ENCODE results near the gene AURKB.

DNA sequence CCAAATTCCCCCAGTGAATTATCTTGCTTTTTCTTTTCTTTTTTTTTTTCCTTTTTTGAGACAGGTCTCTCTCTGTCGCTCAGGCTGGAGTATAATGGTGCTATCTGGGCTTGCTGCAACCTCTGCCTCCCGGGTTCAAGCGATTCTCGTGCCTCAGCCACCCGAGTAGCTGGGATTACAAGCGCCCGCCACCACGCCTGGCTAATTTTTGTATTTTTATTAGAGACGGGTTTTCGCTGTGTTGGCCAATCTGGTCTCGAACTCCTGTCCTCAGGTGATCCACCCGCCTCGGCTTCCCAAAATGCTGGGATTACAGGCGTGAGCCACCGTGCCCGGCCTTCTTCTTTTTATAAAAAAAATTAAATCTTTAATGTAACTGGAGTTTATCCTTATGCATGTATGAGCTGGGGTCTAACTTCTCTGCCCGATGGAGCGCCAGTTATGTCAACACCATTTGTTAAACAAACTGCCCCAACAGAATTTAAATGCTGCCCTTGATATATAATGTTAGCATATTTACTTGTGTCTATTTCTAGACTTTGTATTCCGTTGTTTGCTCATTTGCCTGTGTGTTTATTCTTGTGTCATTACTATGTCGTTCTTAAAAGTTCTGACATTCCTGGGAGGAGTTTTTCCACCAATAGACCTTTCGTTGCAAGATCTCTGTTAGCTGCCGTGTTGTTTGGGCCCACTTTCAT lies 535 bp upstream of the AURKB start:
- TF ChIP-seq POLR2AphosphoS5 (IDR thresholded peaks at IDR 0.05), result no peak
- TF ChIP-seq, protein P1, sequence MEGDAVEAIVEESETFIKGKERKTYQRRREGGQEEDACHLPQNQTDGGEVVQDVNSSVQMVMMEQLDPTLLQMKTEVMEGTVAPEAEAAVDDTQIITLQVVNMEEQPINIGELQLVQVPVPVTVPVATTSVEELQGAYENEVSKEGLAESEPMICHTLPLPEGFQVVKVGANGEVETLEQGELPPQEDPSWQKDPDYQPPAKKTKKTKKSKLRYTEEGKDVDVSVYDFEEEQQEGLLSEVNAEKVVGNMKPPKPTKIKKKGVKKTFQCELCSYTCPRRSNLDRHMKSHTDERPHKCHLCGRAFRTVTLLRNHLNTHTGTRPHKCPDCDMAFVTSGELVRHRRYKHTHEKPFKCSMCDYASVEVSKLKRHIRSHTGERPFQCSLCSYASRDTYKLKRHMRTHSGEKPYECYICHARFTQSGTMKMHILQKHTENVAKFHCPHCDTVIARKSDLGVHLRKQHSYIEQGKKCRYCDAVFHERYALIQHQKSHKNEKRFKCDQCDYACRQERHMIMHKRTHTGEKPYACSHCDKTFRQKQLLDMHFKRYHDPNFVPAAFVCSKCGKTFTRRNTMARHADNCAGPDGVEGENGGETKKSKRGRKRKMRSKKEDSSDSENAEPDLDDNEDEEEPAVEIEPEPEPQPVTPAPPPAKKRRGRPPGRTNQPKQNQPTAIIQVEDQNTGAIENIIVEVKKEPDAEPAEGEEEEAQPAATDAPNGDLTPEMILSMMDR (IDR thresholded peaks at IDR 0.05), result no peak
